MG63 (cell line): ENCODE measurements around the gene MAPK13. TPM values are rescaled to one million over a fixed set of nuclear protein-coding genes. Genes with fewer than 3 reads are reported as not detected.
A peak's percentile ranks its signal among the peaks of the same experiment; 100 is the strongest.
"Not testable (repeated sequence)": the region's sequence is repeated elsewhere in the genome, so short reads cannot be mapped to it uniquely, and the experiment has no call there.

Experiments
- DNase-seq: peaks from one replicate; pipeline ENCODE4 v3.0.0-alpha.2; 2020
- H3K27me3 ChIP-seq: fragments of 250-450 bp; sonication (Bioruptor Pico); 2 replicates; pipeline ENCODE4 v1.5.1; 2020; ENCODE audit warnings: mild to moderate bottlenecking, moderate library complexity
- H3K36me3 ChIP-seq: fragments of 250-450 bp; sonication (Bioruptor Pico); 2 replicates; pipeline ENCODE4 v1.5.1; 2020; ENCODE audit warnings: mild to moderate bottlenecking, moderate library complexity
- H3K4me3 ChIP-seq: fragments of 250-450 bp; sonication (Bioruptor Pico); 2 replicates; pipeline ENCODE4 v1.5.1; 2020; ENCODE audit warnings: mild to moderate bottlenecking, moderate library complexity
- H3K9me3 ChIP-seq: fragments of 250-450 bp; sonication (Bioruptor Pico); 2 replicates; pipeline ENCODE4 v1.5.1; 2020; ENCODE audit warnings: mild to moderate bottlenecking, moderate library complexity
- total RNA-seq: library from RNA; depleted of rRNA; stranded (reverse); fragments of >200 nt; shearing (Covaris generic); gene quantifications from 2 replicates; pipeline ENCODE4 v1.2.3, GENCODE V29; 2014; ENCODE audit warnings: low replicate concordance; rRNA removed

MAPK13 gene
- total RNA-seq, result 0.37 and 0.99 TPM in 2 replicates

DNA sequence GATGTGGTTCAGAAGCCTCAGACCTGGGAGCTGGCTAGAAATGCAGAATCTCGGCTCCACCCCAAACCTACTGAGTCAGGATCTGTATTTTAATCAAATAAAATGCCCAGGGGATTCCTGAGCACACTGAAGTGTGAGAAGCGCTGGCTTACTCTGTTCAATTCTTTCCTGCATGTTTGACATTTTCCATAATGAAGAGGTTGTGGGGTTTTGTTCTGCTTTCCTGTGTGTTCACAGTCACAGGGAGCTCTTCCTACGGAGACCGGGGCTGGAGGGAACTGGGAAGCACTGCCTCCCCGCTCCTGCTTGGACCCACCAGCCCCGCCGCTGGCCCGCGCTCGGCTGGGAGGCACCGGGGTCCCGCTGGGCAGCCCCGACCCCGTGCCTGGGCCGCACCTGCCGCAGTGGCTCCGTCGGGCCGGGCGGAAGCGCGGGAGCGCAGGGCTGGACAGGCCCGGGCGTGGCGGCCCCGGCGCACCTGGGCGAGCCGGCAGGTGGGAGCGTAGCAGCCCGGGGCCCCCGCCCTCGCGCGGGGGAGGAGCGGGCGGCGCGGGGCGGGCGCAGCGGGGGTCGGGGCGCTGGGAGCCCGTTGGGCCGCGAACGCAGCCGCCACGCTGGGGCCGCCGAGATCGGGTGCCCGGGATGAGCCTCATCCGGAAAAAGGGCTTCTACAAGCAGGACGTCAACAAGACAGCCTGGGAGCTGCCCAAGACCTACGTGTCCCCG, at the start of gene MAPK13:
MAPK13 (plus strand) TSS at position 573 of the 726 bp plus-strand sequence; CDS start at position 643, 70 bp downstream.
- H3K27me3 ChIP-seq, result no peaks in the 10 kb centered on the region
- no peaks in the 10 kb centered on the region for H3K9me3 ChIP-seq
- H3K4me3 ChIP-seq, result no peak within 1 kb of the TSS
- DNase-seq, result no peak
- H3K36me3 ChIP-seq, result no peaks in the 10 kb centered on the region

DNA sequence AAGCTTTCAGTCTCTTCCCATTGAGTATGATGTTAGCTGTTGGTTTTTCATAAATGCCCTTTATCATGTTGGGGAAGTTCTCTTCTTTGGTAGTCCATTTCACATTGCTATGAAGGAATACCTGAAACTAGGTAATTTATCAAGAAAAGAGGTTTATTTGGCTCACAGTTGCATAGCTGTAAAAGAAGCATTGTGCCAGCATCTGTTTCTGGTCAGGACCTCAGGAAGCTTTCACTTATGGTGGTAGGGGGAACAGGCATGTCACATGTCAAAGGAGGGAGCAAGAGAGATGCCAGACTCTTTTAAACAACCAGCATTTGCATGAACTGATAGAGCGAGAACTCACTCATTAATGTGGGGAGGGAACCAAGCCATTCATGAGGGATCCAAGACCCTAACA, 48.0 kb upstream of the MAPK13 start:
- H3K27me3 ChIP-seq, result no peaks in the 10 kb centered on the region
- peaks cover 8% of the 10 kb centered on the region for H3K9me3 ChIP-seq
- H3K4me3 ChIP-seq, result no peak overlapping the region
- no peak for DNase-seq
- peaks cover 74% of the 10 kb centered on the region for H3K36me3 ChIP-seq

DNA sequence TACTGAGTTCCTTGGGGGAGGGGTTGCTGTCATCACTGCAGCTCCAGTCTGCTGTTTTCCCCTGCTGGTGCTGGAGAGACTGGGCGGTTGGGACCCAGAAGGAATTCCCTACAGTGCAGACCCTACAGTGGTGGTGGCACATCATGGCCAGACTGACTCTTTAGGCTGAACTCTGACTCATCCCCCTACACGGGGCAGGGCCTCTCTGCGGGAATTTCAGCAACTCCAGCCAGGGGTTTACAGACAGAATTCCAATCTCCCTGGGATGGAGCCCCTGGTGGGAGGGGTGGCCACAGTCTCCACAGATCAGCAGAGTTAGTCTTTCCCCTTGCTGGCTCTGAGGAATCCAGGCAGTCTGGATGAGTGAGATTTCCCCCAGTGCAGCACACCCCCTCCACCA, 46.9 kb upstream of the MAPK13 start:
- Histone ChIP-seq H3K4me3 (no peak overlapping the region), H3K36me3 (peaks cover 65% of the 10 kb centered on the region), H3K9me3 (peaks cover 8% of the 10 kb centered on the region), H3K27me3 (no peaks in the 10 kb centered on the region)
- no peak for DNase-seq

DNA sequence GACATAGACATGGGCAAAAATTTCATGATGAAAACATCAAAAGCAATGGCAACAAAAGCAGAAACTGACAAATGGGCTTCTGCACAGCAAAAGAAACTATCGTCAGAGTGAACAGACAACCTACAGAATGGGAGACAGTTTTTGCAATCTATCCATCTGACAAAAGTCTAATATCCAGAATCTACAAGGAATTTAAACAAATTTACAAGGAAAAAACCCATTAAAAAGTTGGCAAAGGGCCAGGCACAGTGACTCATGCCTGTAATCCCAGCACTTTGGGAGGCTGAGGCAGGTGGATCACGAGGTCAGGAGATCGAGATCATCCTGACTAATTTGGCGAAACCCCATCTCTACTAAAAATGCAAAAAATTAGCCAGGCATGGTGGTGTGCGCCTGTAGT, 42.1 kb upstream of the MAPK13 start:
- peaks cover 30% of the 10 kb centered on the region for H3K36me3 ChIP-seq
- not testable (repeated sequence) for H3K27me3 ChIP-seq, DNase-seq, H3K9me3 ChIP-seq, H3K4me3 ChIP-seq

DNA sequence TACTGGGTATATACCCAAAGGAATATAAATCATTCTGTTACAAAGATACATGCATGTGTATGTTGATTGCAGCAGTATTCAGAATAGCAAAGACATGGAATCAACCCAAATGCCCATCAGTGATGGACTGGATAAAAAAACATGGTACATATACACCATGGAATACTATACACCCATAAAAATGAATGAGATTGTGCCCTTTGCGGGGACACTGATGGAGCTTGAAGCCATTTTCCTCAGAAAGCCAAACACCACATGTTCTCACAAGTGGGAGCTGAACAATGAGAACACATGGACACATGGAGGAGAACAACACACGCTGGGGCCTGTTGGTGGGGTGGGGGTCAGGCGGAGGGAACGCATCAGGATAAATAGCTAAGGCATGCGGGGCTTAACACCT, 41.3 kb upstream of the MAPK13 start:
- Histone ChIP-seq H3K4me3 (no peak overlapping the region), H3K36me3 (peaks cover 22% of the 10 kb centered on the region), H3K9me3 (no peaks in the 10 kb centered on the region; the same call in 1 of the 2 replicates), H3K27me3 (no peaks in the 10 kb centered on the region)
- no peak for DNase-seq

DNA sequence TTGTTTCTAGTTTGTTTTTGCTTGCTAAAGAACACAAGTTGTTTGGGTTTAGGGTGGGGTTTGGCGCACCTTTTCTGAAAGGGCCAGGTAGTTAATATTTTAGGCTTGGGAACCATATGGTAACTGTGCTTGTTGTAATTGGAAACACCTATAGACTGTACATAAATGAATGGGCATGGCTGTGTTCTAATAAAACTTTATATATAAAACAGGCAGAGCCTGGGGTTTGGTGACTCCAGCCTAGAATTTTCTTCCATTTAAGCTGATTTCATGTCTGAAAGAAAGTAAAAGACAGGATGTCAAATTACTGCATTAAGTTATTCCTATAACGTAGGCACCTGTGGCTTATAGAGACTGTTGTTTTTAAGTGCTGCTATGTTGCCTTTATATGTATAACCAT, 36.1 kb upstream of the MAPK13 start:
- Histone ChIP-seq H3K4me3 (no peak overlapping the region), H3K9me3 (no peaks in the 10 kb centered on the region), H3K36me3 (peaks cover 15% of the 10 kb centered on the region), H3K27me3 (no peaks in the 10 kb centered on the region)
- DNase-seq, result no peak

DNA sequence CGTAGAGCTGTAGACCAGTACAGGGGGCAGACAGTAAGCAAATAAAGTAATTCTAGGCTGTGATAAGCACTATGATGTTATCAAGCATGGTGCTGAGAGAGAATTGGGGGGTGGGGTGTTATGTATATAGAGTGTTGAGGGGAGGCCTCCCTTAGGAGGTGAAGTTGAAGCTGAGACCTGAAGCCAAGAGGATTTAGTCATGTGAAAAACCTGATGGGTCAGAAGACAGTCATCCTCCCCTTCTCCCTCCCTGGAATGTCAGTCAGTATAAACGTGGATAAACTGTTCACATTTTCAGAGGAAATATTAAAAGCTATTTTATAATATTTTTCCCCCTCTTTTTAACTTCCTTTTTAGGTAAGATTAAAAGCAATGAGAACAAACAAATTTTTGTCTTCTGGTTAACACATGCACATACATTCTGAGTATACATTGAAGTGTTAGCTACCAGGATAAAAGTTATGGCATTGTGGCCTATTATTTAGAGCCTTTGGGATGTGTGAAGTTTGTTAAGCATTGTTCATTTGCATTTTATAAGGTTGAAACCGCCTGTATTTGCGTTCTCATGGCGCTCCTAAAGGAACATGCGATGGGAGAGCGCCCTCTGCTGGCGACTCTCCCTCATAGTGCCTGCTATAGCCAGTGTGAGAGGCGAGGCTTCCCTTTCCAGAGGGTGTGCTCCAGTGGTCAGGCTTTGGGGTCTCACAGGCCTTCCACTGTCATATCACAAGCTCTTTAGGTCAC, 35.4 kb upstream of the MAPK13 start:
- H3K4me3 ChIP-seq, result no peak overlapping the region
- DNase-seq, result peak; percentile 59

DNA sequence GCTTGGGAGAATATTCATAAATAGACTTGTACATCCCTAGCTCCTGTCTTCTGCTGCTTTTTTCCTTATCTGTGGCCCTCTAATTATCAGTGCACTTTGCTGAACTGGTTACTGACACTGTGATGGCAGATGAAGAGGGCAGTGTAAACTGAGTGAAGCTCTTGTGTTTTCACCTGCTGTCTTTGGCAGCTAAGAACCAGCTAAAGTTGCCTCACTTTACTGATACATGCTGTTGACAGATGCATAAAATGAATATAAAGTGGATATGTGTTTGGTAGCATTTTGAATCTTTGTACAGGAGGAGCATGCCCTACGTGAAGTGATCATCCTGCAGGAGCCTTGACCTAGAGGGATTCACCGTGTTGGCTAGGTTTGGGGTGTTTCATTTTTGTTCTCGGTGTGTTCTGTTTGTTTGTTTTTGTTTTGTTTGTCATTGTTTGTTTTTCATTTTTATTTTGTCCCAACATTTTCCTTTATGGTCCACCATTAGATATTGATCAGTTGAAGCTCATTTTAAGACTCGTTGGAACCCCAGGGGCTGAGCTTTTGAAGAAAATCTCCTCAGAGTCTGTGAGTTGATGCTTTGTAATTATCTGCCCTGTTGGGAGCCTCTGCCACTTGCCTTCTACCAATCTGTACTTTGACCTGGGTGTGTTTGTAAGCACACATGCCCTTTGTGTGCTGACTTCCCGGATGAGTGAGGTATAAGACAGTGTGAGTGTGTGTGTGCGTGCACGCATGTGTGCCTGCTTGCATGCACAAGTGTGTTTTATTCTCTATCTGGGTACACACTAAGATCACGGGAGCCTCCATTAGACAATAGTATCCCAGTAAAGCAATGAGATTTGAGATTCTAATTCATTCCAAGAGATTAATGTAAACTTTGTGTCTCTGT, 34.6 kb upstream of the MAPK13 start:
- H3K36me3 ChIP-seq, result peaks cover 18% of the 10 kb centered on the region
- no peak for DNase-seq
- no peaks in the 10 kb centered on the region for H3K27me3 ChIP-seq
- no peak overlapping the region for H3K4me3 ChIP-seq
- 0 out of 2 replicates have a peak, but pooled peaks cover under 1% of the 10 kb centered on the region for H3K9me3 ChIP-seq

More for the DNA sequence above, 35.4 kb upstream of the MAPK13 start:
- Histone ChIP-seq H3K9me3 (no peaks in the 10 kb centered on the region), H3K27me3 (no peaks in the 10 kb centered on the region), H3K36me3 (peaks cover 15% of the 10 kb centered on the region)

DNA sequence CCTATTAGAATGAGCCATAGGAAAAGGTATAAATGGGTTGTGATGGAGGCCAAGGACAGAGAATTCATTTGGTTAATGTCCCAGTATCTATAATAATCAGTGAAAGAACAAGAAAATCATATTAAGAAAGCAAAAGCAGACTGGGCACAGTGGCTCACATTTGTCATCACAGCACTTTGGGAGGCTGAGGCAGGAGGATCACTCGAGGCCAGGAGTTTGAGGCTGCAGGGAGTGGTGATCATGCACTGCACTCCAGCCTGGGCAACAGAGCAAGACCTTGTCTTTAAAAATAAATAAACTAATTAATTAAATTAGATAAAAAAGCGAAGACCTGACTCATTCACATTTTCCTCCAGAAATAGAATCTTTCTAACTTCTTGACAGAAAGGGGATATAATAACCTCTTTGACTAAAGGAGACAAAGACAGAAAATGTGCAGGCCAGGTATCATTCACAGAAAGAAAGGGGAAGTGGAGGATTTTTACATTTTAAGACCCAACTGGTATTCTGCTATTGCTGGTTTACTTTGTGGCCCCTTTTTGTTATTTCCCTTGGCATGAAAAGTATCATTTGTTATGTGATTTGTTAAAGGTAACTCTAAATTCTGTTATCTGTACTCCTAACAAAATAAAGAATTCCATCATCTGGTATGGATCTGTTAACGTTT, 31.9 kb upstream of the MAPK13 start:
- peaks cover 10% of the 10 kb centered on the region; the same call in 1 of the 2 replicates for H3K9me3 ChIP-seq
- DNase-seq, result no peak
- H3K27me3 ChIP-seq, result no peaks in the 10 kb centered on the region
- H3K4me3 ChIP-seq, result no peak overlapping the region
- H3K36me3 ChIP-seq, result peaks cover 31% of the 10 kb centered on the region

DNA sequence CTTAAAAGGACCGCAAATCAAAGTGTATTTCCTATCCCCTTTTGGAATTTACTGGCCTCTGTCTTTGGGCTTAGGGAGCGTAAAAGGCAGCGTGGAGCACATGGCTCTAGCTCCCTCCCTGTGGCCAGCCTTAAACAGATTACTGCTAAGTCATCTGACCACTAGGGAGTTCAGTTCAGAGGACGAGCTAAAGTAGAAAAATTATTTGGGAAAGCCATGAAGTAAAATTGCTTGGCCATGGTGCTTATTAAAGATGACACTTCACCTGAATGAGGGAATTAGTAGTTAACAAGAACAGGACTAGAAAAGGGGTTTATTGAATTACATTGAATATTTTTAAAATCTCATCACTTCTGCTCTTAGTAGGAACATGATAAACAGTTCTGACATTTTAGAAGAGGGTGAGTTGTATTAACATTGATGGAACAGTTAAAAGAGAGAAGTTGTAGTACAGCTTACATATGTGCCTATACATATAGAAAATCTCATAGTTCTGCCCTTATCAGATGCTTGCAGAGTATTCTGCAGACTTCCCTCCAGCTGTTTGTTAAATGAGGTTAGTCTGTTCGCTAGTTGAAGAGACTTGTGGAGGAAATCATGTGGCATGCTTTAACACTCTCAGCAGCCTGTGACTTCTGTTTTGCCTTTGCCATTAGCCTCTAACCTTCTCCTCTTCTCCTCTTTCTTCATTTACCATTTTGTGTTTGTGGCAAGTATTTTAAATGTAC, 31.2 kb upstream of the MAPK13 start:
- H3K36me3 ChIP-seq, result peaks cover 35% of the 10 kb centered on the region
- peaks cover 10% of the 10 kb centered on the region; the same call in 1 of the 2 replicates for H3K9me3 ChIP-seq
- H3K4me3 ChIP-seq, result no peak overlapping the region
- H3K27me3 ChIP-seq, result no peaks in the 10 kb centered on the region
- no peak for DNase-seq

DNA sequence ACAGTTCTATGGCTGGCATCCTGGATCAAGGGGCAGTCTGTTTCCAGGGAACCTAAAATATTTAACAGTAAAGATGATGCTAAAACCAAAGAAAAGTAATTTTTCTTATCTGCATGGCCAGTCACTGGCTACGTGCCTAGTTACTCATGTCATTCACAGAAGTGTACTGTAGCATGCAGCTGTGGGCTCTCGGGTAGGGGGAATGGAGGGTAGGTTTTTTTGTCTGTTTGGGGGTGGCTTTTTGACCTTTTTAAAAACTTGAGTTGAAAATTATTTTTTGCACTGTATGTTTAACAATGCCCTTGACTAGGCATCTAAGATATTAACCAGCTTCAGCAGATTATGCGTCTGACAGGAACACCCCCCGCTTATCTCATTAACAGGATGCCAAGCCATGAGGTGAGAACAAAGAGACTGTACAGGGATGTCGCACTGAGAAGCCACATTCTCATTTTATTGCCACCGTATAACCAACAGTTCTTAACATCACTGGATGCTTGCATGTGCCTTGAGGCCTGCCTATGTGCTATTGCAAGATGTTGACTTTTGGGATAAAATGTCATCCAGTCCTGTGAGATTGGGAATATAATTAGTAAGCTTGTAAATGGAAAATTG, 30.3 kb upstream of the MAPK13 start:
- Histone ChIP-seq H3K27me3 (no peaks in the 10 kb centered on the region), H3K36me3 (peaks cover 35% of the 10 kb centered on the region), H3K4me3 (no peak overlapping the region), H3K9me3 (peaks cover 10% of the 10 kb centered on the region; the same call in 1 of the 2 replicates)
- DNase-seq, result no peak

DNA sequence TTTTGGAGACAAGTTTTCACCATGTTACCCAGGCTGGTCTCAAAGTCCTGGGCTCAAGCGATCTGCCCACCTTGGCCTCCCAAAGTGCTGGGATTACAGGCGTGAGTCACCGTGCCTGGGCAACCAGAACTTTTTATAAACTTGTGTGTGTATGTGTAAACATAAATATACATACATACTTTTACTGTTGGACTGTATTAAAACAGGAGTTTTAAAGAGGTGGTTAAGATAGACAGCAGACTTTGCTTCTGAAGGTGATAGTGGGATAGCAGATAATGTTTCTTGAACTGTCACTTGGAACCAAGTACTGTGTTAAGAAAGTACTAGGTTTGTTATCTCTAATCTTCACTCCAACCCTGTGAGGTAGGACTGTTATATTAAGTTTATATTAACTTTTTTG, 28.6 kb upstream of the MAPK13 start:
- Histone ChIP-seq H3K27me3 (no peaks in the 10 kb centered on the region), H3K4me3 (no peak overlapping the region), H3K9me3 (peaks cover 10% of the 10 kb centered on the region; the same call in 1 of the 2 replicates), H3K36me3 (peaks cover 27% of the 10 kb centered on the region)
- DNase-seq, result no peak

DNA sequence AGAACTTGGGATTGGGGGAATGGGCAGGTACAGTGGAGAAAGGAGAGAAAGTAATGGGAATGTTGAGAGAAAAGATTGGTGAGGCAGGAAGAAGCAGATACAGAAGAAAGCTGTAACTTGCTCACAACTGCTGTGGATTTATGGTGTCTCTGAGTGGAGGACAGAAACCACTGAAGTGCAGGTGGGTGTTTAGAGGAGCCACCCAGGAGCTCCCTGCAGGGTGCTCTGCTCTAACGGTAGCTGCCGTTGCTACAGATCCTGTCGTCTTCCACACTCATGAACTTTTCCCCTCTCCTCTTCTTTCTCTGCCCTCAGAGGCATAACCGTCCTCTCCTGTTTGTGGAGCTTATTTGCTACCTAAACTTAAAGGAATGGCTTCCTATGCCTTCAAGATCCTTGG, 27.5 kb upstream of the MAPK13 start:
- DNase-seq, result no peak
- no peaks in the 10 kb centered on the region for H3K27me3 ChIP-seq
- peaks cover 10% of the 10 kb centered on the region; the same call in 1 of the 2 replicates for H3K9me3 ChIP-seq
- peaks cover 31% of the 10 kb centered on the region for H3K36me3 ChIP-seq
- H3K4me3 ChIP-seq, result no peak overlapping the region

DNA sequence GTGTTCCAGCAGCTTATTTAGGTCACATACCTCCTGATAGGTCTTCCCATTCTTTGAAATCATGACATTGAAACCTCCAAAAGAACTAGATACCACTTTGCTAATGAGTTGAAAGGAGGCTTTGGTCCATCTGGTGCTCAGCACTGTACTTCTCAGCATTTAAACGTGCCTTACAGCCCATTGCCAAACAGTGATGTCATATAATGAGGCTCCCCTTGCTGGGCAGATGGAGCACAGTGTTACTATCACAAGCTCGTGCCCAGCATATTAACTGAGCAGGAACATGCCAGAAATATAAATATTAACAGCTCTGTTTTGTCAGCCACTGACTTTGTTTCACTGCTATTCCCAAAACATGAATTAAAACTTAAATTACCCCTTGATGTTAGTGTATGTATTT, 25.5 kb upstream of the MAPK13 start:
- Histone ChIP-seq H3K4me3 (no peak overlapping the region), H3K27me3 (no peaks in the 10 kb centered on the region), H3K36me3 (peaks cover 44% of the 10 kb centered on the region), H3K9me3 (peaks cover 10% of the 10 kb centered on the region; the same call in 1 of the 2 replicates)
- DNase-seq, result no peak

DNA sequence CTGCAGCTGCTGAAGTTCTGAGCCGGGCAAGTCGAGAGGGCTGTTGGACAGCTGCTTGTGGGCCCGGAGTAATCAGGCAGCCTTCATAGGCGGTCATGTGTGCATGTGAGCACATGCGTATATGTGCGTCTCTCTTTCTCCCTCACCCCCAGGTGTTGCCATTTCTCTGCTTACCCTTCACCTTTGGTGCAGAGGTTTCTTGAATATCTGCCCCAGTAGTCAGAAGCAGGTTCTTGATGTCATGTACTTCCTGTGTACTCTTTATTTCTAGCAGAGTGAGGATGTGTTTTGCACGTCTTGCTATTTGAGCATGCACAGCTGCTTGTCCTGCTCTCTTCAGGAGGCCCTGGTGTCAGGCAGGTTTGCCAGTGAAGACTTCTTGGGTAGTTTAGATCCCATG, 21.2 kb upstream of the MAPK13 start:
- H3K36me3 ChIP-seq, result peaks cover 27% of the 10 kb centered on the region
- no peaks in the 10 kb centered on the region for H3K27me3 ChIP-seq
- H3K9me3 ChIP-seq, result no peaks in the 10 kb centered on the region
- no peak overlapping the region for H3K4me3 ChIP-seq
- no peak for DNase-seq
